Chondrocyte (in vitro differentiated cells): ENCODE measurements around the gene L1CAM. TPM values are rescaled to one million over a fixed set of nuclear protein-coding genes. Genes with fewer than 3 reads are reported as not detected.

Experiments used
- DNase-seq: peaks from one replicate; pipeline ENCODE4 v3.0.0; 2021; ENCODE audit warnings: mixed read lengths, low spot score
- H3K27ac Mint-ChIP-seq: one replicate; pipeline ENCODE4 v1.8.0; 2021; ENCODE audit warnings: mild to moderate bottlenecking, moderate library complexity, mixed read lengths; ENCODE audit not compliant: unreplicated experiment
- H3K27me3 Mint-ChIP-seq: 2 replicates; pipeline ENCODE4 v1.8.0; 2021; ENCODE audit warnings: low read depth, mixed read lengths
- H3K36me3 Mint-ChIP-seq: 2 replicates; pipeline ENCODE4 v1.8.0; 2021; ENCODE audit warnings: low read depth, mixed read lengths
- H3K4me1 Mint-ChIP-seq: 2 replicates; pipeline ENCODE4 v1.8.0; 2021; ENCODE audit warnings: low read depth, mild to moderate bottlenecking, mixed read lengths
- H3K4me3 Mint-ChIP-seq: one replicate; pipeline ENCODE4 v1.8.0; 2021; ENCODE audit warnings: mild to moderate bottlenecking, moderate library complexity, mixed read lengths; ENCODE audit not compliant: unreplicated experiment
- H3K9me3 Mint-ChIP-seq: 2 replicates; pipeline ENCODE4 v1.8.0; 2021; ENCODE audit warnings: low read depth, mixed read lengths
- CTCF ChIP-seq: fragments of 200-600 bp; sonication (generic); IDR thresholded peaks from 2 replicates; pipeline ENCODE4 v1.5.0; 2021; ENCODE audit warnings: antibody characterized with exemption, mild to moderate bottlenecking, moderate library complexity
- total RNA-seq: library from RNA; stranded (reverse); gene quantifications from 3 replicates; pipeline ENCODE4 v1.2.1, GENCODE V29; 2021

The L1CAM gene
- total RNA-seq, 1 donor from 2014 or later, result 2.5 TPM

- Mint-ChIP-seq H3K27me3 (no peaks in the 10 kb centered on the region), H3K4me1 (peaks cover 7% of the 10 kb centered on the region), H3K9me3 (peaks cover 8% of the 10 kb centered on the region), H3K4me3 (peak overlapping the region; percentile 72), H3K27ac (peak overlapping the region; percentile 75), H3K36me3 (no peaks in the 10 kb centered on the region)
- TF ChIP-seq CTCF, result peak; percentile 27
- DNase-seq, result no peak
Measured at GRCh38 chrX:153828723-153829548, 57.0 kb downstream of the L1CAM start.

GRCh38 chrX:153828308-153828707 lies 57.7 kb downstream of the L1CAM start:
- TF ChIP-seq CTCF, result no peak
- no peak for DNase-seq
- Mint-ChIP-seq H3K36me3 (no peaks in the 10 kb centered on the region), H3K27me3 (no peaks in the 10 kb centered on the region), H3K4me1 (peaks cover 7% of the 10 kb centered on the region), H3K9me3 (peaks cover 8% of the 10 kb centered on the region), H3K4me3 (peak overlapping the region; percentile 68), H3K27ac (no peak overlapping the region)

GRCh38 chrX:153827903-153828302 lies 58.1 kb downstream of the L1CAM start:
- Mint-ChIP-seq H3K36me3 (no peaks in the 10 kb centered on the region), H3K4me1 (peaks cover 7% of the 10 kb centered on the region), H3K9me3 (peaks cover 8% of the 10 kb centered on the region), H3K4me3 (no peak overlapping the region), H3K27ac (no peak overlapping the region), H3K27me3 (no peaks in the 10 kb centered on the region)
- DNase-seq, result no peak
- no peak for TF ChIP-seq CTCF

- DNase-seq, result no peak
- H3K27ac Mint-ChIP-seq, result no peak overlapping the region
- H3K4me3 Mint-ChIP-seq, result no peak overlapping the region
- H3K36me3 Mint-ChIP-seq, result no peaks in the 10 kb centered on the region
- H3K9me3 Mint-ChIP-seq, result peaks cover 5% of the 10 kb centered on the region
- no peak for TF ChIP-seq CTCF
- H3K27me3 Mint-ChIP-seq, result no peaks in the 10 kb centered on the region
- H3K4me1 Mint-ChIP-seq, result peaks cover 7% of the 10 kb centered on the region
Measured at GRCh38 chrX:153827016-153827415, 59.0 kb downstream of the L1CAM start.

- no peak overlapping the region for H3K27ac Mint-ChIP-seq
- no peak overlapping the region for H3K4me3 Mint-ChIP-seq
- no peak for DNase-seq
- no peak for TF ChIP-seq CTCF
- H3K4me1 Mint-ChIP-seq, result peaks cover 7% of the 10 kb centered on the region
- no peaks in the 10 kb centered on the region for H3K36me3 Mint-ChIP-seq
- H3K9me3 Mint-ChIP-seq, result peaks cover 5% of the 10 kb centered on the region
- H3K27me3 Mint-ChIP-seq, result no peaks in the 10 kb centered on the region
Measured at GRCh38 chrX:153825042-153825441, 60.9 kb downstream of the L1CAM start.
